CD4-positive, CD25-positive, alpha-beta regulatory T cell (primary cell): Measurements from ENCODE around the gene WDR27. TPM values are rescaled to one million over a fixed set of nuclear protein-coding genes. Genes with fewer than 3 reads are reported as not detected.
"Not testable (repeated sequence)": the region's sequence is repeated elsewhere in the genome, so short reads cannot be mapped to it uniquely, and the experiment has no call there.

Experiments
- ATAC-seq, 2 donors: fragments of 150-1000 bp; cut with Tn5 transposase; one replicate each; pipeline ENCODE4 v1.10.0; 2021; ENCODE audit warnings: low read depth in 2 of 2, moderate number of reproducible peaks in 2 of 2, moderate library complexity in 1 of 2
- DNase-seq, 3 donors: peaks; one replicate each; pipeline versions ENCODE4 v3.0.0 to v3.0.0-alpha.2; 2012 to 2022; ENCODE audit warnings: mixed read lengths in 1 of 3
- H3K27ac ChIP-seq: one replicate; pipeline ENCODE4 v1.7.0; 2013; ENCODE audit warnings: mild to moderate bottlenecking, low read length; ENCODE audit not compliant: insufficient read depth, poor library complexity, severe bottlenecking
- H3K27me3 ChIP-seq: one replicate; pipeline ENCODE4 v1.7.0; 2013; ENCODE audit warnings: low read length; ENCODE audit not compliant: control insufficient read depth, insufficient read depth
- H3K36me3 ChIP-seq: one replicate; pipeline ENCODE4 v1.7.0; 2013; ENCODE audit warnings: mild to moderate bottlenecking, low read length, moderate library complexity; ENCODE audit not compliant: control insufficient read depth, insufficient read depth
- H3K4me1 ChIP-seq: 2 replicates; pipeline ENCODE4 v1.7.0; 2013; ENCODE audit warnings: mild to moderate bottlenecking, low read length; ENCODE audit not compliant: insufficient read depth, control insufficient read depth, poor library complexity, severe bottlenecking
- H3K4me3 ChIP-seq: one replicate; pipeline ENCODE4 v1.7.0; 2013; ENCODE audit warnings: low read depth, mild to moderate bottlenecking, low read length, moderate library complexity
- H3K9me3 ChIP-seq, 2 experiments: 1 replicate in 1 of 2; 2 replicates in 1 of 2; pipeline ENCODE4 v1.7.0; 2013; ENCODE audit warnings: low read length in 2 of 2, mild to moderate bottlenecking in 1 of 2, moderate library complexity in 1 of 2; ENCODE audit not compliant: control insufficient read depth in 2 of 2
- H3K27ac Mint-ChIP-seq, 3 donors: one replicate each; pipeline ENCODE4 v1.8.0; 2020 to 2022; ENCODE audit warnings: mild to moderate bottlenecking in 3 of 3, mixed read lengths in 3 of 3, moderate library complexity in 2 of 3
- H3K27me3 Mint-ChIP-seq: one replicate; pipeline ENCODE4 v1.8.0; 2022; ENCODE audit warnings: mild to moderate bottlenecking, mixed read lengths
- H3K36me3 Mint-ChIP-seq: one replicate; pipeline ENCODE4 v1.8.0; 2020; ENCODE audit warnings: mixed read lengths
- H3K4me1 Mint-ChIP-seq, 4 donors: one replicate each; pipeline ENCODE4 v1.8.0; 2020 to 2022; ENCODE audit warnings: mixed read lengths in 4 of 4, mild to moderate bottlenecking in 1 of 4
- H3K4me3 Mint-ChIP-seq, 4 donors: one replicate each; pipeline ENCODE4 v1.8.0; 2020 to 2022; ENCODE audit warnings: mild to moderate bottlenecking in 4 of 4, mixed read lengths in 4 of 4, moderate library complexity in 3 of 4
- H3K9me3 Mint-ChIP-seq, 7 donors: one replicate each; pipeline ENCODE4 v1.8.0; 2020 to 2022; ENCODE audit warnings: mixed read lengths in 7 of 7, mild to moderate bottlenecking in 3 of 7, moderate library complexity in 2 of 7
- polyA plus RNA-seq, 4 donors: library from polyadenylated mRNA; unstranded; fragments of 300-500 nt; fragmentation: Illumina TruSeq; gene quantifications; one replicate each; pipeline ENCODE4 v1.2.3, GENCODE V29; 2021
- total RNA-seq: library from RNA; stranded (reverse); gene quantifications from one replicate; pipeline ENCODE4 v1.2.3, GENCODE V29; 2022

WDR27 gene
- total and polyA plus RNA-seq, 5 donors from 2014 or later = 3.7 to 30.7 (median 5.1) TPM

DNA sequence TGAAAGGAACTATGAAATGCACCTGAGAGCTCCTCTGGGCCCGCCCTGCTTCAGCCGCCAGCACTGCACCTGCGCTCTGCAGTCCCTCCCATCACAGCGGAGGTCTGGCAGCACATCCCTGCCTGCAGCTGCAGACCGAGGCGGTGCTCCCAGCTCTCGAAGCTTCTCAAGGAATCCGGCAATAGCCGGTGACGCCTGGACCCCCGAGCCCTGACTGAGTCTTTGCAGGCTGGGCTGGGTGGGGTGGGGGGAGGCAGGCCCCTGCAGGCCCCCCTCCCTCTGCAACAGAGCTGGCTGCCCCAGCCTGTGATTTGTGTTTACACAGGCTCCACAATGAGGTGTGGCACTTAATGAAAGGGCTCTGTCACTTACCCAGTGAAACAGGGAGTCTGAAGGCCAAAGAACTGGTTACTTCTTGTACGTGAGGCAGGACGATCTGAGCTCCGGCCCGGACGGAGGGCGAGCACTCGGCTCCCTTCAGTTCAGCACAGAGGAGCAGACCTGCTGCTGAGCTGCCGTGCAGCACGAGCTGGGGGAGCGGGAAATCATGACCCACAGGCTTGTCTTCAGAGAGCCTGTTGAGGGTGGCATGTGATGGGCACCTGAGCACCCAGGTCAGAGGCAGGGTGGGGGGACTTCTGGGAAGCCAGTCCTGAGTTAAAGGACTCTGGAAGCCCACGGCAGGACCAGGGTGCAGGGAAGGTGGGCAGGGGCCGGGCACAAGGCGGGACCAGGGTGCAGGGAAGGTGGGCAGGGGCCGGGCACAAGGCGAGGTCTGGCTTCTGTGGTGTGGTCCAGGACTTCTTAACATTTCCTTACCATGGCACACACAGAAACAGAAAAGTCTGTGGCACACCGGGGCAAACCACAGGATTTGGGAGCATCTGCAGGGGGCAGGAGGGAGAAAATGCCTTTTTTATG is 255.9 kb downstream of the WDR27 start:
- Histone ChIP-seq H3K4me1 (no peaks in the 10 kb centered on the region), H3K27me3 (no peaks in the 10 kb centered on the region), H3K9me3 (no peaks in the 10 kb centered on the region), H3K27ac (no peak overlapping the region), H3K36me3 (no peaks in the 10 kb centered on the region), H3K4me3 (no peak overlapping the region)
- ATAC-seq = no peak
- no peak overlapping the region for H3K27ac Mint-ChIP-seq
- no peaks in the 10 kb centered on the region for H3K4me1 Mint-ChIP-seq
- H3K9me3 Mint-ChIP-seq = peaks cover 0 to 2% (median 0%) of the 10 kb centered on the region in 7 donors
- H3K27me3 Mint-ChIP-seq = peaks cover 16% of the 10 kb centered on the region
- no peaks in the 10 kb centered on the region for H3K36me3 Mint-ChIP-seq
- DNase-seq = no peak
- H3K4me3 Mint-ChIP-seq = no peak overlapping the region

- no peak overlapping the region for H3K4me3 Mint-ChIP-seq
- no peaks in the 10 kb centered on the region for H3K36me3 ChIP-seq
- no peak overlapping the region for H3K27ac ChIP-seq
- peaks cover 0 to 2% (median 0%) of the 10 kb centered on the region in 7 donors for H3K9me3 Mint-ChIP-seq
- no peaks in the 10 kb centered on the region for H3K36me3 Mint-ChIP-seq
- DNase-seq (no peak), ATAC-seq (no peak)
- H3K27ac Mint-ChIP-seq = no peak overlapping the region
- H3K27me3 ChIP-seq = no peaks in the 10 kb centered on the region
- peaks cover 17% of the 10 kb centered on the region for H3K27me3 Mint-ChIP-seq
- H3K4me3 ChIP-seq = no peak overlapping the region
- H3K4me1 ChIP-seq = no peaks in the 10 kb centered on the region
- H3K9me3 ChIP-seq = no peaks in the 10 kb centered on the region
- no peaks in the 10 kb centered on the region for H3K4me1 Mint-ChIP-seq
These were observed 256.6 kb downstream of the WDR27 start for GRCh38 chr6:169445227-169445626.

DNA sequence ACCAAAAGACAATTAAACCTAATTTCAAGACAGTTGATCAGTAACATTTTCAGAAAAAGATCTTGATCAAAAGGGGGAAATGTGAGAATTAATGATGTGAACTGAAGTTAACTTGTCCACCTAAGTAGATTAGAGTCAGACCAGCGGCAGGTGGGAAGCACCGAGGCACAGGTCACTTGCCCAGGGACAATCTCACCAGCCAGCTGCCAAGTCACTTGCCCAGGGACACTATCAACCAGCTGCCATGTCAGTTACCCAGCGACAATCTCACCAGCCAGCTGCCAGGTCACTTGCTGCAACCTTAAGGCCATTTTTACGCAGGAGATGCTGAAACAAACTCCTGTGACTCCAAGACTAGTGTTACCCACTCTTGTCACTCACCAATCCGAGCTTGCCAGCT is 260.5 kb downstream of the WDR27 start:
- DNase-seq (no peak), ATAC-seq (no peak)
- H3K4me3 Mint-ChIP-seq = no peak overlapping the region
- no peak overlapping the region for H3K27ac Mint-ChIP-seq
- no peaks in the 10 kb centered on the region for H3K36me3 Mint-ChIP-seq
- no peaks in the 10 kb centered on the region for H3K4me1 Mint-ChIP-seq
- H3K9me3 Mint-ChIP-seq = peaks cover 0 to 2% (median 0%) of the 10 kb centered on the region in 7 donors
- peaks cover 14% of the 10 kb centered on the region for H3K27me3 Mint-ChIP-seq
- H3K27me3 ChIP-seq = no peaks in the 10 kb centered on the region
- no peaks in the 10 kb centered on the region for H3K9me3 ChIP-seq
- no peak overlapping the region for H3K4me3 ChIP-seq
- H3K36me3 ChIP-seq = no peaks in the 10 kb centered on the region
- H3K4me1 ChIP-seq = no peaks in the 10 kb centered on the region
- H3K27ac ChIP-seq = no peak overlapping the region

DNA sequence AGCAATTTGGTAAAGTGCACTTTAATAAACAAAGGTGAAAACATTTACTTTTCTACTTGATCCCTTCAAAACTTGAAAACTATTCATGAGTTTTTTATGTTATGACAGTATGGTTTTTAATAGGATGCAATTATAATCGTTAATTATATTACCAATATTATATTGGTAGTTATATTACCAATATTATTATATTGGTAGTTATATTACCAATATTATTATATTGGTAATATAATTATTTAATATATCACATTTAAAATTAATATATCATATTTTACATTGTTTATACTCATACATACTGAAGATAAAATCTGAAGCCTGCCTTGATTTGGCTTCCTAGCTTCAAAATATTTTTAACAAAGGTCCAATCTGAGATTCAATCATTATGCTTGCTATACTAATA is 262.1 kb downstream of the WDR27 start:
- Mint-ChIP-seq H3K27ac (no peak overlapping the region), H3K4me1 (no peaks in the 10 kb centered on the region), H3K36me3 (no peaks in the 10 kb centered on the region), H3K27me3 (peaks cover 11% of the 10 kb centered on the region), H3K4me3 (no peak overlapping the region), H3K9me3 (peaks cover 0 to 6% (median 1%) of the 10 kb centered on the region in 7 donors)
- H3K4me1 ChIP-seq = no peaks in the 10 kb centered on the region
- ATAC-seq (no peak), DNase-seq (no peak)
- H3K4me3 ChIP-seq = no peak overlapping the region
- no peaks in the 10 kb centered on the region for H3K27me3 ChIP-seq
- H3K36me3 ChIP-seq = no peaks in the 10 kb centered on the region
- no peak overlapping the region for H3K27ac ChIP-seq
- no peaks in the 10 kb centered on the region for H3K9me3 ChIP-seq

GRCh38 chr6:169434554-169434953 is 267.3 kb downstream of the WDR27 start:
- H3K27me3 Mint-ChIP-seq, DNase-seq, H3K27me3 ChIP-seq, H3K4me1 ChIP-seq, H3K27ac Mint-ChIP-seq, ATAC-seq, H3K27ac ChIP-seq, H3K36me3 Mint-ChIP-seq, H3K4me3 ChIP-seq, H3K4me3 Mint-ChIP-seq, H3K36me3 ChIP-seq, H3K4me1 Mint-ChIP-seq: not testable (repeated sequence)
- H3K9me3 Mint-ChIP-seq = peaks cover 3 to 48% (median 8%) of the 10 kb centered on the region in 7 donors
- peaks cover 14 to 17% of the 10 kb centered on the region in 2 experiments for H3K9me3 ChIP-seq

DNA sequence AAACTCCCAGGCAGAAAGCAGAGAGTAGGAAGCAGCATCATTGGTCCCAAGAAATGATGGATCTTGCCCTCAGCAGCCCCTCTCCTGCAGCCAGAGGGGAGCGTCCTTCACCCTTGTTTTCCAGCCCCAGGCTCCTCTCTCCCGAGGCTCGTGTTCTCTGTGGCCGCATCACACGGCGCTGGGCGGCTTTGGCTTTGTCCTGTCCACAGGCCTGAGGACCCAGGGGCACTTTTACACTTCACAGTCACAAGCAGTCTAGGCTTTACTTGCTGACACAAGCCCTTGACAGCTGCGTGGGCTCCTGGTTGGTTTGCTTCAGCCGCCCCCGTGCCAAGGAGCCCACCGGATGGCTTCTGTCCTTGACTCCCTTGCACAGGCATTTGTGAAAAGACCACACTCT is 272.8 kb downstream of the WDR27 start:
- Mint-ChIP-seq H3K36me3 (no peaks in the 10 kb centered on the region), H3K9me3 (peaks cover 3 to 36% (median 9%) of the 10 kb centered on the region in 7 donors), H3K27ac (no peak overlapping the region), H3K27me3 (no peaks in the 10 kb centered on the region), H3K4me1 (no peaks in the 10 kb centered on the region), H3K4me3 (peak overlapping the region in 1 of 4 donors; percentile 21)
- DNase-seq (no peak), ATAC-seq (no peak)
- no peaks in the 10 kb centered on the region for H3K4me1 ChIP-seq
- H3K27ac ChIP-seq = no peak overlapping the region
- H3K36me3 ChIP-seq = no peaks in the 10 kb centered on the region
- no peak overlapping the region for H3K4me3 ChIP-seq
- H3K27me3 ChIP-seq = no peaks in the 10 kb centered on the region
- peaks cover 14 to 17% of the 10 kb centered on the region in 2 experiments for H3K9me3 ChIP-seq

DNA sequence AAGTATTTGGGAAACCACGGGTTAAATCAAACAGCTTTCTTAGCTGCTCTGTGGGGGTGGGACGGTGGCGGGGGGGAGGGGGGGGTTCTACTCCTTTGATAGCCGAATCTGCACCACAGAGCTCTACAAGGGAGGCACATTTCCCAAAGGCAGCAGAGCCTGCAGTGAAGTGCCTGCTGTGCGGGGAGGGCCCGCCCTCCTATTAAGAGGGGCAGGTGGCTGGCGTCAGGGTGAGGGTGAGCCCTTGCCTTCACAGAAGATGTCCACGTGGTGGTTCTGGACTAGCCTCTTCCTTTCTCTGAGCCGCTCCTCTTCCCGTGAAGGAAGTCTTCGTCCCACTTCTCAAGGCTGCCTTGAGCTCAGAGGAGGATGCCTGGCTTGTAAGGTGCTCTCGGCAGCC is 273.3 kb downstream of the WDR27 start:
- H3K36me3 ChIP-seq = no peaks in the 10 kb centered on the region
- peak overlapping the region in 1 of 4 donors; percentile 21 for H3K4me3 Mint-ChIP-seq
- H3K27me3 Mint-ChIP-seq = no peaks in the 10 kb centered on the region
- no peaks in the 10 kb centered on the region for H3K36me3 Mint-ChIP-seq
- no peak for ATAC-seq
- H3K4me1 Mint-ChIP-seq = no peaks in the 10 kb centered on the region
- no peak overlapping the region for H3K27ac ChIP-seq
- H3K4me3 ChIP-seq = no peak overlapping the region
- H3K27me3 ChIP-seq = no peaks in the 10 kb centered on the region
- no peak for DNase-seq
- no peaks in the 10 kb centered on the region for H3K4me1 ChIP-seq
- no peak overlapping the region for H3K27ac Mint-ChIP-seq
- H3K9me3 Mint-ChIP-seq = peaks cover 1 to 31% (median 7%) of the 10 kb centered on the region in 7 donors
- peaks cover 14 to 17% of the 10 kb centered on the region in 2 experiments for H3K9me3 ChIP-seq

DNA sequence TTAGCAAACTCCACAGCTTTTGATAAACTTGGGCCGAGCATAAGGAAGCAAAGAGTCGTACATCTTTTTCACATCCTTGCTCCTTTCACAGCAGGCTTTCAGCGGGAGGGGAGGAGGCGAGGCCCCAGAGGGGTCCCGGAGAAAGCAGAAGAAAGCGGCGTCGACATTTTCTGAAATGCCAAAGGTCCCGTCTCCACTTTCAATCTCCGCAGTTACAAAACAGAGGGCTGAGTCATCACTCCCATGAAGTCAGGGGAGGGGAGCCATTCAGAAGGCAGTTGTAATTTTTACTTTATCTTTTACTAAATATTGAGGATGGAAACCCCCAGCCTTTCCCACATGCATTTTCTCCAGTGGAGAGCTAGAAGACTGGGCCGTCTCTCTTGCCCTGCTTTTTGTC is 274.0 kb downstream of the WDR27 start:
- DNase-seq = no peak
- no peak for ATAC-seq
- Histone ChIP-seq H3K4me3 (no peak overlapping the region), H3K4me1 (no peaks in the 10 kb centered on the region), H3K27ac (no peak overlapping the region), H3K36me3 (no peaks in the 10 kb centered on the region), H3K9me3 (peaks cover 14 to 17% of the 10 kb centered on the region in 2 experiments), H3K27me3 (no peaks in the 10 kb centered on the region)
- Mint-ChIP-seq H3K36me3 (no peaks in the 10 kb centered on the region), H3K4me1 (no peaks in the 10 kb centered on the region), H3K27ac (no peak overlapping the region), H3K27me3 (no peaks in the 10 kb centered on the region), H3K4me3 (no peak overlapping the region), H3K9me3 (peaks cover 1 to 25% (median 7%) of the 10 kb centered on the region in 7 donors)
